NCI-H226 (cell line): Measurements from ENCODE around the gene CIDEB.

Experiments
- DNase-seq: peaks from one replicate; pipeline ENCODE4 v3.0.0-alpha.2; 2015

CIDEB gene

GRCh38 chr14:24266344-24267244 lies 41.2 kb downstream of the CIDEB start:
- DNase-seq: no peak

- peak; percentile 31 for DNase-seq
These were observed 43.5 kb downstream of the CIDEB start for GRCh38 chr14:24264298-24264697.

GRCh38 chr14:24263848-24264247 lies 43.9 kb downstream of the CIDEB start:
- DNase-seq: no peak

- no peak for DNase-seq
These were observed 44.7 kb downstream of the CIDEB start, which contains the start of gene TGM1 for GRCh38 chr14:24262821-24263733. Gene TGM1 (minus strand): TSS chr14:24263177. CDS start chr14:24262352, 825 bp downstream.

GRCh38 chr14:24261969-24262327 lies 45.8 kb downstream of the CIDEB start:
- no peak for DNase-seq

GRCh38 chr14:24261256-24261968 lies 46.4 kb downstream of the CIDEB start:
- no peak for DNase-seq

- DNase-seq: no peak
These were observed 47.0 kb downstream of the CIDEB start for GRCh38 chr14:24260780-24261157.

- no peak for DNase-seq
These were observed 47.6 kb downstream of the CIDEB start for GRCh38 chr14:24260026-24260779.

GRCh38 chr14:24259282-24260025 lies 48.3 kb downstream of the CIDEB start:
- peak; percentile 80 for DNase-seq

GRCh38 chr14:24258548-24259265 lies 49.1 kb downstream of the CIDEB start:
- no peak for DNase-seq

- no peak for DNase-seq
These were observed 49.7 kb downstream of the CIDEB start for GRCh38 chr14:24258119-24258518.

GRCh38 chr14:24256960-24257359 lies 50.8 kb downstream of the CIDEB start:
- DNase-seq: no peak

GRCh38 chr14:24255931-24256711 lies 51.7 kb downstream of the CIDEB start:
- no peak for DNase-seq

- DNase-seq: no peak
These were observed 52.3 kb downstream of the CIDEB start for GRCh38 chr14:24255438-24255837.
